NCI-H1105 (cell line): ENCODE data around the gene EPN1.

Experiments
- DNase-seq: peaks from one replicate; lab custom pipeline; 2025; lab: John Stamatoyannopoulos, UW

Gene EPN1

GRCh38 chr19:55674841-55675660 is at the start of gene EPN1:
Gene EPN1, plus strand, starts transcription at chr19:55675226. Its CDS starts 3,402 bp downstream, at chr19:55678628.
- peak; percentile 99 for DNase-seq

GRCh38 chr19:55626350-55626749 is 48.7 kb upstream of the EPN1 start:
- DNase-seq = no peak

- peak; percentile 90 for DNase-seq
Observed at GRCh38 chr19:55632463-55632834, 42.6 kb upstream of the EPN1 start.

GRCh38 chr19:55633861-55634260 is 41.2 kb upstream of the EPN1 start:
- DNase-seq = no peak

- no peak for DNase-seq
Observed at GRCh38 chr19:55635334-55635717, 39.7 kb upstream of the EPN1 start.

GRCh38 chr19:55635856-55636440 is 39.1 kb upstream of the EPN1 start:
- no peak for DNase-seq

GRCh38 chr19:55636723-55637122 is 38.3 kb upstream of the EPN1 start:
- DNase-seq = no peak

GRCh38 chr19:55637534-55637933 is 37.5 kb upstream of the EPN1 start:
- DNase-seq = no peak

- no peak for DNase-seq
Observed at GRCh38 chr19:55638864-55639359, 36.1 kb upstream of the EPN1 start.

- DNase-seq = peak; percentile 48
Observed at GRCh38 chr19:55640043-55640576, 34.9 kb upstream of the EPN1 start.

- DNase-seq = peak; percentile 77
Observed at GRCh38 chr19:55640577-55641425, 34.2 kb upstream of the EPN1 start, which contains the start of gene ZNF580. Gene ZNF580, plus strand, starts transcription at chr19:55641002. Its CDS starts 1,507 bp downstream, at chr19:55642509.

GRCh38 chr19:55641426-55642152 is 33.4 kb upstream of the EPN1 start:
- no peak for DNase-seq

GRCh38 chr19:55642153-55643002 is 32.6 kb upstream of the EPN1 start:
- DNase-seq = no peak

- peak; percentile 64 for DNase-seq
Observed at GRCh38 chr19:55643003-55643886, 31.8 kb upstream of the EPN1 start, which contains the start of gene ZNF581. Gene ZNF581, plus strand, starts transcription at chr19:55643649. Its CDS starts 923 bp downstream, at chr19:55644572.

GRCh38 chr19:55643887-55644176 is 31.2 kb upstream of the EPN1 start:
- no peak for DNase-seq

GRCh38 chr19:55644191-55644833 is 30.7 kb upstream of the EPN1 start:
- DNase-seq = no peak

GRCh38 chr19:55644842-55645511 is 30.0 kb upstream of the EPN1 start:
- no peak for DNase-seq

GRCh38 chr19:55645512-55645881 is 29.5 kb upstream of the EPN1 start:
- DNase-seq = no peak
